ENCODE data around the gene KDM7A. TPM values are rescaled to one million over a fixed set of nuclear protein-coding genes. Genes with fewer than 3 reads are reported as not detected.

Gene KDM7A
- total RNA-seq, 5 donors from 2014 or later (not counting 1 experiment from before 2014, with no cell fraction given): 36.5 to 60.2 (median 55.0) TPM

DNA sequence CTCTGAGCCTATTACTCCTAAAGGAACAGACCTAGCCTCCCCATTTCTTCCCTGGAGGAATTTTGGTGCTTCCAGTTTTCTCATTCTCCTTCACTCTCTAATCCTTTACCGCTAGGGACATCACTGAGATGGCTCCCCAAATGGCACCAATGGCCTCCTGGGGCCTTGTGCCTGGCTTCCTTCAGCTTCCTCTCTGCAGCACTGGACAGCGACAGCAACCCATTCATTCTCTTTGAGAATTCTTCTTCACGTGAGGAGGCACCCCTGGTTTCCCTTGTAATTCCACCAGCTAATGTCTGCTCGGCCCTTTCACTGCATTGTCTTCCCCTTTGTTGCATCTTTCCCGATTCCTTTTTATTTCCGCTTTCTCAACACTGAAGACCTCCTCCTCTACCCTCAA is 24.6 kb upstream of the KDM7A start:
- Histone ChIP-seq H3K36me3 (ENCODE audit: control insufficient read depth in 2 of 2, extremely low read depth in 1 of 2, insufficient read depth in 1 of 2, low read length in 1 of 2) (no peaks in the 10 kb centered on the region), H3K27ac (ENCODE audit: low read length) (no peak overlapping the region), H3K27me3 (replicated peaks in 1 of 2; ENCODE audit: control insufficient read depth in 2 of 2, extremely low read depth in 1 of 2, insufficient read depth in 2 of 2, low read length in 1 of 2) (no peaks in the 10 kb centered on the region), H3K4me3 (ENCODE audit: control insufficient read depth in 1 of 2, extremely low read depth in 1 of 2, low read length in 1 of 2) (no peak overlapping the region), H3K9me3 (no peaks in the 10 kb centered on the region), H3K4me1 (ENCODE audit: control insufficient read depth in 1 of 2, extremely low read depth in 1 of 2, insufficient read depth in 2 of 2, low read length in 2 of 2) (no peaks in the 10 kb centered on the region)
- 91% methylated on average over 6 of the region's 6 CpGs for WGBS (ENCODE audit: insufficient coverage)
- Mint-ChIP-seq H3K27me3 (no peaks in the 10 kb centered on the region), H3K9me3 (peaks cover 4 to 14% (median 6%) of the 10 kb centered on the region in 3 donors), H3K4me3 (no peak overlapping the region), H3K36me3 (no peaks in the 10 kb centered on the region), H3K27ac (peak overlapping the region in 1 of 2 donors; percentile 53), H3K4me1 (peaks cover 6 to 14% (median 8%) of the 10 kb centered on the region in 3 donors)
- DNase-seq (no peak), ATAC-seq (replicated peaks in 1 of 4) (no peak)
- ChIA-PET POLR2A (no interaction called here), CTCF (interaction anchor here in 1 of 2 donors (0.7 kb wide), 1 partner anchor 55 kb away, joined by 3 read pairs; no protein-coding TSS in a partner anchor)

GRCh38 chr7:140200061-140200989 is 23.5 kb upstream of the KDM7A start:
- Mint-ChIP-seq H3K36me3 (no peaks in the 10 kb centered on the region), H3K27me3 (no peaks in the 10 kb centered on the region), H3K4me1 (peaks cover 0 to 12% (median 0%) of the 10 kb centered on the region in 3 donors), H3K4me3 (no peak overlapping the region), H3K27ac (no peak overlapping the region), H3K9me3 (peaks cover 6 to 14% (median 8%) of the 10 kb centered on the region in 3 donors)
- ChIA-PET CTCF (no interaction called here), POLR2A (interaction anchor here in 1 of 2 donors (0.7 kb wide), 1 partner anchor 126 kb away, joined by 3 read pairs; no protein-coding TSS in a partner anchor)
- DNase-seq (no peak), ATAC-seq (replicated peaks in 1 of 4) (no peak)
- Histone ChIP-seq H3K27ac (ENCODE audit: low read length) (no peak overlapping the region), H3K36me3 (ENCODE audit: control insufficient read depth in 2 of 2, extremely low read depth in 1 of 2, insufficient read depth in 1 of 2, low read length in 1 of 2) (no peaks in the 10 kb centered on the region), H3K4me3 (ENCODE audit: control insufficient read depth in 1 of 2, extremely low read depth in 1 of 2, low read length in 1 of 2) (no peak overlapping the region), H3K27me3 (replicated peaks in 1 of 2; ENCODE audit: control insufficient read depth in 2 of 2, extremely low read depth in 1 of 2, insufficient read depth in 2 of 2, low read length in 1 of 2) (no peaks in the 10 kb centered on the region), H3K4me1 (ENCODE audit: control insufficient read depth in 1 of 2, extremely low read depth in 1 of 2, insufficient read depth in 2 of 2, low read length in 2 of 2) (no peaks in the 10 kb centered on the region), H3K9me3 (no peaks in the 10 kb centered on the region)
- 88% methylated on average over 9 of the region's 15 CpGs for WGBS (ENCODE audit: insufficient coverage)

- no peak for ATAC-seq (replicated peaks in 1 of 4)
- no peaks in the 10 kb centered on the region for H3K36me3 Mint-ChIP-seq
- H3K36me3 ChIP-seq (ENCODE audit: control insufficient read depth in 2 of 2, extremely low read depth in 1 of 2, insufficient read depth in 1 of 2, low read length in 1 of 2): no peaks in the 10 kb centered on the region
- H3K27ac Mint-ChIP-seq: no peak overlapping the region
- no peaks in the 10 kb centered on the region for H3K4me1 ChIP-seq (ENCODE audit: control insufficient read depth in 1 of 2, extremely low read depth in 1 of 2, insufficient read depth in 2 of 2, low read length in 2 of 2)
- no peak overlapping the region for H3K27ac ChIP-seq (ENCODE audit: low read length)
- no peaks in the 10 kb centered on the region for H3K27me3 Mint-ChIP-seq
- CTCF ChIA-PET: interaction anchor here in 1 of 2 donors (0.6 kb wide), 1 partner anchor 31 kb away, joined by 10 read pairs; no protein-coding TSS in a partner anchor
- H3K4me1 Mint-ChIP-seq: peaks cover 0 to 12% (median 0%) of the 10 kb centered on the region in 3 donors
- H3K9me3 ChIP-seq: no peaks in the 10 kb centered on the region
- no peaks in the 10 kb centered on the region for H3K27me3 ChIP-seq (replicated peaks in 1 of 2; ENCODE audit: control insufficient read depth in 2 of 2, extremely low read depth in 1 of 2, insufficient read depth in 2 of 2, low read length in 1 of 2)
- no peak overlapping the region for H3K4me3 Mint-ChIP-seq
- POLR2A ChIA-PET: interaction anchor here in 1 of 2 donors (0.7 kb wide), 1 partner anchor 17 kb away, joined by 4 read pairs; no protein-coding TSS in a partner anchor
- H3K9me3 Mint-ChIP-seq: peaks cover 0 to 4% (median 3%) of the 10 kb centered on the region in 3 donors
- no peak for DNase-seq
- WGBS (ENCODE audit: insufficient coverage): 100% methylated on average over 1 of the region's 2 CpGs
- no peak overlapping the region for H3K4me3 ChIP-seq (ENCODE audit: control insufficient read depth in 1 of 2, extremely low read depth in 1 of 2, low read length in 1 of 2)
Measured at GRCh38 chr7:140197938-140198337, 21.2 kb upstream of the KDM7A start.

DNA sequence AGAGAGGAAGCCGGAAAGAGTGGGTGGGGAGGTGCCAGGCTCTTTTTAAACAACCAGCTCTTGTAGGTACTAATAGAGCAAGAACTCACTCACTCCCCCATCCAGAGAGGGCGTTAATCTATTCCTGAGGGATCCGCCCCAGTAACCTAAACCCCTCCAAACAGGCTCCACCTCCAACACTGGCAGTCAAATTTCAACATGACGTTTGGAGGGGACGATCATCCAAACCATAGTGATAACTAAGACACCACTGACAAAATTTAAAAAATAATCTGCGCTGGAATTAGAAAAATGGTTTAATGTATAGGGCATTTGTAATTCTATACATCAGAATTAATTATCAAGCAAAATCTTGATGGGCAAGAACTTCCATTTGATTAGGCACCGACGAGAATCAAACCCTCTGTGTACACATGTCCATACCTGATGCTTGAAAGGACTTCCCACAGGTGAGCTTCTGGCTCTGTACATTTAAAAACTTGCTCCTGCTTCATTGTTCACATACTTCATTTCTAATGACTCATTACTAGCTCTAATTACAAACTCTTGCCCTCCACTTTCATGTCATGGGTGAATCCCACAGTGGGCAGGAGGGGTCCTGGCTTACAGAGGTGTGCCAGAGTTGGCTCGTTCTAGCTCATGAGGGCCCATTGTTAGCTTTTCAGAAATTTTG is 20.6 kb upstream of the KDM7A start:
- Mint-ChIP-seq H3K27me3 (no peaks in the 10 kb centered on the region), H3K4me3 (no peak overlapping the region), H3K27ac (no peak overlapping the region), H3K4me1 (peaks cover 0 to 12% (median 0%) of the 10 kb centered on the region in 3 donors), H3K36me3 (no peaks in the 10 kb centered on the region), H3K9me3 (peaks cover 0 to 4% (median 3%) of the 10 kb centered on the region in 3 donors)
- Histone ChIP-seq H3K27ac (ENCODE audit: low read length) (no peak overlapping the region), H3K4me3 (ENCODE audit: control insufficient read depth in 1 of 2, extremely low read depth in 1 of 2, low read length in 1 of 2) (no peak overlapping the region), H3K9me3 (no peaks in the 10 kb centered on the region), H3K36me3 (ENCODE audit: control insufficient read depth in 2 of 2, extremely low read depth in 1 of 2, insufficient read depth in 1 of 2, low read length in 1 of 2) (no peaks in the 10 kb centered on the region), H3K27me3 (replicated peaks in 1 of 2; ENCODE audit: control insufficient read depth in 2 of 2, extremely low read depth in 1 of 2, insufficient read depth in 2 of 2, low read length in 1 of 2) (no peaks in the 10 kb centered on the region), H3K4me1 (ENCODE audit: control insufficient read depth in 1 of 2, extremely low read depth in 1 of 2, insufficient read depth in 2 of 2, low read length in 2 of 2) (no peaks in the 10 kb centered on the region)
- WGBS (ENCODE audit: insufficient coverage): 96% methylated on average over 4 of the region's 9 CpGs
- ATAC-seq (replicated peaks in 1 of 4) (no peak), DNase-seq (no peak)
- ChIA-PET POLR2A (interaction anchor here in 1 of 2 donors (0.7 to 0.9 kb wide), 2 partner anchors 13 to 18 kb away, joined by 3 to 4 read pairs; no protein-coding TSS in a partner anchor), CTCF (interaction anchor here in 1 of 2 donors (0.6 kb wide), 1 partner anchor 31 kb away, joined by 10 read pairs; no protein-coding TSS in a partner anchor)

- CTCF ChIA-PET: no interaction called here
Measured at GRCh38 chr7:140196361-140197217, 19.8 kb upstream of the KDM7A start.

More at GRCh38 chr7:140196361-140197217, 19.8 kb upstream of the KDM7A start:
- 92% methylated on average over 5 of the region's 10 CpGs for whole genome bisulfite sequencing (ENCODE audit: insufficient coverage)
- Mint-ChIP-seq H3K4me3 (no peak overlapping the region), H3K36me3 (no peaks in the 10 kb centered on the region), H3K27me3 (no peaks in the 10 kb centered on the region), H3K9me3 (peaks cover 0 to 4% (median 3%) of the 10 kb centered on the region in 3 donors), H3K4me1 (peaks cover 0 to 12% (median 0%) of the 10 kb centered on the region in 3 donors), H3K27ac (no peak overlapping the region)
- no peaks in the 10 kb centered on the region for H3K9me3 ChIP-seq
- no peak overlapping the region for H3K4me3 ChIP-seq (ENCODE audit: control insufficient read depth in 1 of 2, extremely low read depth in 1 of 2, low read length in 1 of 2)
- no peak for ATAC-seq (replicated peaks in 1 of 4)
- POLR2A ChIA-PET: interaction anchor here in 1 of 2 donors (0.9 kb wide), 1 partner anchor 12 kb away, joined by 3 read pairs; no protein-coding TSS in a partner anchor
- H3K27ac ChIP-seq (ENCODE audit: low read length): no peak overlapping the region
- no peaks in the 10 kb centered on the region for H3K4me1 ChIP-seq (ENCODE audit: control insufficient read depth in 1 of 2, extremely low read depth in 1 of 2, insufficient read depth in 2 of 2, low read length in 2 of 2)
- no peaks in the 10 kb centered on the region for H3K27me3 ChIP-seq (replicated peaks in 1 of 2; ENCODE audit: control insufficient read depth in 2 of 2, extremely low read depth in 1 of 2, insufficient read depth in 2 of 2, low read length in 1 of 2)
- no peaks in the 10 kb centered on the region for H3K36me3 ChIP-seq (ENCODE audit: control insufficient read depth in 2 of 2, extremely low read depth in 1 of 2, insufficient read depth in 1 of 2, low read length in 1 of 2)
- no peak for DNase-seq

All from T-cell (primary cell).